ENCODE data around the gene CFAP65. TPM values are rescaled to one million over a fixed set of nuclear protein-coding genes. Genes with fewer than 3 reads are reported as not detected.

CFAP65 gene
- total and polyA plus RNA-seq, 2 donors: not detected

DNA sequence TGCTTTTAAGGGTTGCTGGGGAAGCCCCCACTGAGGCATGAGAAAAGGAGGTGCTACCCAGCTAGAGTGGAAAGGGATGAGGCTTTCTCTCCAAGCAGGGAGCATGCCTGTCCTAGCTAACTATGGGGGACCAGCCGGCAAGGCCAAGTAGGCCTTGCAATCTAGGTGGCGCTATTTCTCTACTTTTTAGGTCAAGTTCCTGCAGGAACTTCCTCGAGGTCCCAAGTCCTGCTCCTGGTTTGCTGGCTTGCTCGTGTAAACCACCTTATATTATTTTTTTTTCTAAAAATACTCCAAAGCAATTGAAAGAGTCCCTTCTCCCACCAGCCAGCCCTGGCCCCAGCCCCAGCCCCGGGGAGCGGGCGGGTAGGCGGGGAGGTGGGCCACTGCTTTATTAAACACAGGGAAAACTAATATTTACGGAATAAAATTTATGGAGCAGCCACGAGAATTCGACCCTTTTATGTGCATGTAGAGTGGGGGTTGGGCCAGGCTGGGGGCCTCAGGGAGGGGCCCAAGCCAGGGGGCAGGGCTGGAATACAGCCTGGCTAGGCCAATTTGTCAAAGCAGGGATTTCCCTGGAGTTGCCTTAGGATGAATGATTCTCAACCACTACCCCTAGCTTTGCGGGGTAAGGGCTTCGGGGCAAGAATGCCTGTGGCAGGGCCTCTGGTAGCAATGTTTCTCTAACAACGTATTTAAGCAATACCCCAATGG lies 32.3 kb upstream of the CFAP65 start:
- WGBS: 50% methylated on average over 14 of the region's 14 CpGs
- H3K27ac ChIP-seq (ENCODE audit: low read depth): no peak overlapping the region
- no peaks in the 10 kb centered on the region for H3K4me1 ChIP-seq (ENCODE audit: insufficient read depth)
- H3K36me3 ChIP-seq (ENCODE audit: insufficient read depth): peaks cover 2% of the 10 kb centered on the region
- DNase-seq (ENCODE audit: extremely low spot score): no peak
- no peak overlapping the region for H3K4me3 ChIP-seq (ENCODE audit: low read depth, low read length)

DNA sequence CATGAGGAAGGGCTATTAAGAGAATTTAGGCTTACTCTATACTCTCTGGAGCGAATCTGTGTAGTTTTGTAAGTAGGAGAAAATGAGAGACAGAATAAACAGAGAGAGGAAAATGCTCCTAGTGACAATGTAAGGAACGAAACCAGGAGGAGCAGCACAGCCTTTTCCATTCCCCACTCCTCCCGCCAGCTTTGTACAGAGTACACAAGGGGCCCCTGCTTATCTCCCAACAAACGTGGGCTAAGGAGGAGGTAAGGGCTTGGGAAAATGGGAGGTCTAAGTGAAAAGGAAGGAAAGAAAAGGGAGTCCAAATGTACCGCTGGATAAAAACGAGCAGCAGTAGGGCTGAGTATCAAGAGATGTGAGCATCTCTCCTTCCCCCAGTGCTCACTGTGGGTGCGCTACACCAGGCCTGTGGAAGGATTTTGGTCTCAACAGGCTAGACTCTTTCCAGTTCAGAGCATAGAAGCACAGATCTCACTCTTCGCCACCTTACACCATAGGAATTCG lies 31.5 kb upstream of the CFAP65 start:
- H3K4me1 ChIP-seq (ENCODE audit: insufficient read depth): no peaks in the 10 kb centered on the region
- WGBS: 85% methylated on average over 9 of the region's 9 CpGs
- no peak overlapping the region for H3K4me3 ChIP-seq (ENCODE audit: low read depth, low read length)
- no peak for DNase-seq (ENCODE audit: extremely low spot score)
- no peak overlapping the region for H3K27ac ChIP-seq (ENCODE audit: low read depth)
- peaks cover 2% of the 10 kb centered on the region for H3K36me3 ChIP-seq (ENCODE audit: insufficient read depth)

DNA sequence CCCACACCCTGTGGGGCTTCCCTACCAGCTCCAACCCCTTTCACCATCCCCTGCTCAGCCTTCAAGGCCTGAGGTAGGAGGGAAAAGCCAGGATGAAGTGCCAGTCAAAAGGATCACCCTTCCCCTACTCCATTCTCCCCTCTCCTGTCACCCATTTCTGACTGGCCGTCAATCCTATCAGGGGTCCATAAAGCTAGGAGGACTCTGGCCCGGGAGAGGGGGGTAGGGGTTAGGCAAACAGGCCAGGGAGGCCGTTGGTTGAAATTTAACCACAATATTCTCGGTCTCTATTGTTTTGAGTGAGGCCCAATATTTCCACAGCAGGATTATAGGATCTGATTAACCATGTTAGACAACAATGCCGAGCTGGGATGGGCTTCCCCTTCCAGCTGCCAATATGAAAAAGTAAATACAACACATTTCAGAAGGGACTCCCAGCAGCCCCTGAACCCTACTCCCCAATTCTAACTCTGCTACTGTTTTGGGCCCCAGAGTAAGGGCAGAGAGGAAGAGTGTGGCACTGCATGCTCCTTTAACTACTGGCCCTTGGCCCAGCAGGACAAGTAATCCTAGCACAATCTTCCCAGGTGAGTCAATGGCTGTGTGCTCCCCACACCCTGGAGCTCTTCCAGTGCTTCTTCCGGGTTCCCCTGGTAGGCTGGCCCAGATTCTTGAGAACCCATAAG lies 30.0 kb upstream of the CFAP65 start:
- Histone ChIP-seq H3K4me3 (ENCODE audit: low read depth, low read length) (no peak overlapping the region), H3K36me3 (ENCODE audit: insufficient read depth) (peaks cover 2% of the 10 kb centered on the region), H3K4me1 (ENCODE audit: insufficient read depth) (no peaks in the 10 kb centered on the region), H3K27ac (ENCODE audit: low read depth) (no peak overlapping the region)
- DNase-seq (ENCODE audit: extremely low spot score): no peak
- 68% methylated on average over 6 of the region's 6 CpGs for WGBS

DNA sequence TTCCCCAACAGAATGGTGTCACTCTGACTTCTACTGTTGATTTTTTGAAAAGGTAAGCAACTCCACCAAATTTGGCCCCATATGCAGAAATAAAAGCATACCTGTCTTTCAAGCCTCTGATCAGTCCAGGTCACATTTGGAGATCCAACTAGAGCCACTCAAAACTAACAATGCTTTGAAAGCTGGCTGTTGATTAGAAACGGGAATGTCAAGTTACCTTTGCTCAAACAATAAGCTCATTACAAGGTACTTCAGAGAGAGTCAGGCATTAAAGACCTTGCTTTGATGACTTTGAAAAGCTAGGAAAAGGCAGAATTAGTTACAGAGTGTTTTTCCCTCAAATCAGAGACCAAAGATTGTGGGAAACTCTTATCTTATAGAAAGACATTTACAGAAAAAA lies 24.2 kb upstream of the CFAP65 start:
- 63% methylated on average over 1 of the region's 1 CpG for WGBS
- Histone ChIP-seq H3K36me3 (ENCODE audit: insufficient read depth) (peaks cover 2% of the 10 kb centered on the region), H3K27ac (ENCODE audit: low read depth) (no peak overlapping the region), H3K4me1 (ENCODE audit: insufficient read depth) (peaks cover 3% of the 10 kb centered on the region), H3K4me3 (ENCODE audit: low read depth, low read length) (no peak overlapping the region)
- no peak for DNase-seq (ENCODE audit: extremely low spot score)

DNA sequence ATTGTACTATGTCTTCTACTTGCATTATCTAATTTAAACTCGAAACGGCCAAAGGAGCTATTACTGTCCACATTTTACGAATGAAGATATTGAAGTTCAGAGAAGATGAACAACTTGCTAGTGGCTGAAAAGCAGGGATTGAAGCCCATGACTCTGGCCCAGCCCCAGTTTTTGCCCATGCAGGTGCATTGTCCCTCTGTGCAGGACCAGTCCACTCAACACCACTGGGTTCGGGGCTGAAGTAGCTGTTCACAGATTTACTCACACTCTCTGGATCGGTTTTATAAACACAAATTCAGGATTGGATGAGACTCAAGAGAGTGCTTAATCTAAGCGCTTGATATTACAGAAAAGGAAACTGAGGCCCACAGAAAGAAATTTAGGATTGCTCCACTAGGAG lies 20.8 kb upstream of the CFAP65 start:
- Histone ChIP-seq H3K36me3 (ENCODE audit: insufficient read depth) (no peaks in the 10 kb centered on the region), H3K4me1 (ENCODE audit: insufficient read depth) (peaks cover 4% of the 10 kb centered on the region), H3K27ac (ENCODE audit: low read depth) (no peak overlapping the region), H3K4me3 (ENCODE audit: low read depth, low read length) (no peak overlapping the region)
- 56% methylated on average over 6 of the region's 6 CpGs for WGBS
- no peak for DNase-seq (ENCODE audit: extremely low spot score)

DNA sequence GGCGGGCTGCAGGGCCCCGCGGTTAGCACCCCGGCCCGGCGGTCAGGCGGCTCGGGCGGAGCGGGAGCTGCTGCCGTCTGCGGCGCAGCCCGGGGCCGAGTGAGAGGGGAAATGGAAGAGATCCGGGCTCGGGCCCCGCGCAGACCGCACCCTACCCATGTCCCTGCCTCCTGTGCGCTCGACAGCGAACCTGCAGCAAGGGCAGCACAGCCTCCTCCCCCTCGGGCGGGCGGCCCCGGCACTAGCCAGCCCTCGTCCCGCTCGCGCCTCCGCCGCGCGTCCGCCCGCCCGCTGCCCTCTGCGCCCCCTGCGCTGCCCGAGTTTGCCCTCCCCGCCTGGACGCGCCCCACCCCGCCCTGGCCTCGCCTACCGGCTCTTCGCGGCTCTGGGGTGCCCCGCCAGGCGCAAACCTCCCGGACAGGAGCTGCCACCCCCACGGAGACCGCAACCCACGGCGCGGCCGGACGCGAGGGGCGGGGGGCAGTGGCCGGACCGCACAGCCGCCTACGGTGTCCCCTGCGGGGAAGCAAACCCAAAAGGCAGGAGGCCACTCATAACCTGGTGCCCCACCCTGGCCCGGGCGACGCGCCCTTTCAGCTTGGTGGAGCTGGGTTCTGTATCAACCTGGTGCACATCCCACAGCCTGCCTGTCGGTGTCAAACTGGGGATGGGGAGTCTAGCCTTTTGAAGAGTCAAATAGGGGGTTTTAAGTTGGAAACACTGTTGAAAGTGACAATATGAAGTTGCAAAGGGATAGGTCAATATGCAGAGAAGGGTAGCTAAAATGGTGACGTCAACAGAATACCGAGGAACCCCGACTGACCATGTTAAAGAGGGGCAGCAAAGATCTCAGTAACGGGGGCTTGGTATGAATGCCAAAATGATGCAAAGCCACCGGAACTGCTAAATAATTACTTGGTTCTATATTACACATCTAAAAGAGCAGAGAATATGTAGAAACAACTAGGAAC lies 19.8 kb upstream of the CFAP65 start, which contains the start of gene IHH:
IHH (minus strand) TSS at position 101 of the 971 bp plus-strand sequence. CDS start 454 bp downstream, outside the sequence.
- DNase-seq (ENCODE audit: extremely low spot score): no peak
- WGBS: 2% methylated on average over 76 of the region's 76 CpGs
- H3K36me3 ChIP-seq (ENCODE audit: insufficient read depth): no peaks in the 10 kb centered on the region

DNA sequence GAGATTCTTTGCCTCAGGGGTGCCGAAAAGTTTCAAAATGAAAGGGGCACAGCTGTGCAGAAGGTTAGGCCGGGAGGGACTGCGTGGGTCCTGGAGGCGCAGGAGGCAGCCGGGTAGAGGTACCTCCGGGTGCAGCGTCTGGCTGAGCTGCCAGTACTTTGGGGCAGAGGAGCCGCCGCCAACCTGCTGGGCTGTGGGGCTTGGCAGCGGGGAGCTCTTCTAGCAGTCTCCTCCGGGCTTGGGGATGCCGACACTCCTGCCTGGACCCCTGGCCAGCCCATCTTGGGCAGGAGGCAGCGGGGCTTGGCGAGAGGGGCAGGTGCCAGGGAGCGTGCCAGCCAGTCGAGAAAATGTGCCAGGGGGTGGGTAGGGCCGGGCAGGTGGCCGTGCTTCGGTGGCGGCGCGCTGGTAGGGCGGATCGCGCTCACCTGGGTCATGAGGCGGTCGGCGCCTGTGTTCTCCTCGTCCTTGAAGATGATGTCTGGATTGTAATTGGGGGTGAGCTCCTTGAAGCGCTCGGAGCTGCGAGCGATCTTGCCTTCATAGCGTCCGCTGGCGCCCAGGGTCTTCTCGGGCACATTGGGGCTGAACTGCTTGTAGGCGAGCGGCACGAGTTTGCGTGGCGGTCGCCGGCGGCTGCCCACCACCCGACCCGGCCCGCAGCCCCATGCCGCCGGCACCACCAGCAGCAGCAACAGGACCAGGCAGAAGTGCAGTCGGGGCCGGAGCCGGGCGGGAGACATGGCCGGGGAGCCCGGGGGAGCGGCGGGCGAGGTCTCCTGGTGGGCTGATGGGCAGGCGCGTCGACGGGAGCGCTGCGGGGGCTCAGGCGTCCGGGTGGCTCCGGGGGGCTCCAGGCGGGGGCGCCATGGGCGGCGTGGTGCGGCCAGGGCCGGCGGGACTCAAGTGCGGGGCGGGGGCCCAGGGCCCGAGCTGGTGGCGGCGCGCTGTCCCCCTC lies 18.7 kb upstream of the CFAP65 start:
- 2% methylated on average over 81 of the region's 81 CpGs for WGBS

More for the DNA sequence above, 19.8 kb upstream of the CFAP65 start, which contains the start of gene IHH:
- H3K4me1 ChIP-seq (ENCODE audit: insufficient read depth): peaks cover 4% of the 10 kb centered on the region
- H3K4me3 ChIP-seq (ENCODE audit: low read depth, low read length): peak within 1 kb of the TSS; percentile 42
- no peak within 1 kb of the TSS for H3K27ac ChIP-seq (ENCODE audit: low read depth)

DNA sequence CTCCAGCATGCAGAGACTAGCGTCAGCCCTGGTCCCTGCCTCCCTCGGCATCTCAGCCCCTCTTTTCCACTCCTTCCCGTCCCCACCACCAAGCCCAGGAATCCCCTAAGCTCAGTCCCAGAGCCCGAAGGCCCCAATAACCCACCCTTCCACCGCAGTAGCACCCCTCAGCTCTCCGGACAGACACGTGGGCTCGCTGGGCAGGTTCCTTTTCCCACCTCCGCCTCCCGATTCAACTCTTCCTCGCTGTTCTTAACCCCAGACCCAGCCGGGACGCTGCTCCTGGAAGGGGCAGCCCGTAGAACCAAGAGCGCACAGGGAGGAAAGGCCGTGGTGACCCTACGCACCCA lies 18.0 kb upstream of the CFAP65 start:
- whole genome bisulfite sequencing: 5% methylated on average over 17 of the region's 17 CpGs
- peak overlapping the region; percentile 9 for H3K4me3 ChIP-seq (ENCODE audit: low read depth, low read length)
- H3K27ac ChIP-seq (ENCODE audit: low read depth): no peak overlapping the region
- peaks cover 4% of the 10 kb centered on the region for H3K4me1 ChIP-seq (ENCODE audit: insufficient read depth)
- no peak for DNase-seq (ENCODE audit: extremely low spot score)
- no peaks in the 10 kb centered on the region for H3K36me3 ChIP-seq (ENCODE audit: insufficient read depth)

More for the DNA sequence above, 18.7 kb upstream of the CFAP65 start:
- no peak overlapping the region for H3K27ac ChIP-seq (ENCODE audit: low read depth)
- H3K4me3 ChIP-seq (ENCODE audit: low read depth, low read length): peak overlapping the region; percentile 42
- no peak for DNase-seq (ENCODE audit: extremely low spot score)
- H3K36me3 ChIP-seq (ENCODE audit: insufficient read depth): no peaks in the 10 kb centered on the region
- peaks cover 4% of the 10 kb centered on the region for H3K4me1 ChIP-seq (ENCODE audit: insufficient read depth)

DNA sequence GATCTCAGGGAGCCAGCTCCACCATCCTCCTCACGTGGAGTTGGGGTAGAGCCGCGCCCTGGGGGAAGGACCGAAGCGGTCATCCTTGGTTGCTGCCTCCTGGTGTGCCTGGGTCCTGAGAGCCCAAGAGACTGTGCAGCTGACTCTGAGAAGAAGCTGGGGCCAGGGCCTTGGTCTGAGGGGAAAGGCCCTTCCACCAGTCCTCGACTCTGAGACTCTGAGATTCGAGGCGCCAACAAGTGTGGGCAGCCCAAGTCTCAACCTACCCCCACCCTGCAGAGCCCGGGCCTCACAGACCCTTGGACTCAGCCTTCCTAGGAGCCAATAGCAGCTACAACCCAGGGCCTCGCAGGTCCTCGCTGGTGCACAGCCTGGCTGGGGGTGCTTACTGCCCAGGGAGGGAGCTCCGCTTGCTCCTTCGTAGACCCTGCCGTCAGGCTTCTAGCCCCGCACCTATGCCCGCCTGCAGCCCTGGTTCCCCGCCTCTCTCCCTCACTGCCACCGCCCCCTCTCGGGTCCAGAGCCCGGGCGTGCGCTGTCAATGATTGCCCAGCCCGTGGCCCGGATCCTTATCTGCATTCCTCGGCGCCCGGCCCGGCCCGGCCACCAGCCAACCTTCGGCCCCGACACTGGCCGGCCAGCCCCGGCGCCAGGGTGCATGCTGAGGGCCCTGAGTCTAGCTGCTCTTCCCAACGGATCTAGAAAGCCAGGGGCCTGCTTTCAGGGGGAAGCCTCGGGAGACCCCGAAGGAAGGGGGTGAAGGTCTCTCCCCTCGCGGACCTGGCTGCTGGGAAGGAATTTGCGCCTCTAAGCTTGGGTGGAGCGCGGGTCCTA lies 17.4 kb upstream of the CFAP65 start:
- no peak for DNase-seq (ENCODE audit: extremely low spot score)
- H3K4me3 ChIP-seq (ENCODE audit: low read depth, low read length): peak overlapping the region; percentile 9
- H3K4me1 ChIP-seq (ENCODE audit: insufficient read depth): peaks cover 4% of the 10 kb centered on the region
- 6% methylated on average over 42 of the region's 42 CpGs for WGBS
- H3K27ac ChIP-seq (ENCODE audit: low read depth): no peak overlapping the region
- H3K36me3 ChIP-seq (ENCODE audit: insufficient read depth): no peaks in the 10 kb centered on the region

DNA sequence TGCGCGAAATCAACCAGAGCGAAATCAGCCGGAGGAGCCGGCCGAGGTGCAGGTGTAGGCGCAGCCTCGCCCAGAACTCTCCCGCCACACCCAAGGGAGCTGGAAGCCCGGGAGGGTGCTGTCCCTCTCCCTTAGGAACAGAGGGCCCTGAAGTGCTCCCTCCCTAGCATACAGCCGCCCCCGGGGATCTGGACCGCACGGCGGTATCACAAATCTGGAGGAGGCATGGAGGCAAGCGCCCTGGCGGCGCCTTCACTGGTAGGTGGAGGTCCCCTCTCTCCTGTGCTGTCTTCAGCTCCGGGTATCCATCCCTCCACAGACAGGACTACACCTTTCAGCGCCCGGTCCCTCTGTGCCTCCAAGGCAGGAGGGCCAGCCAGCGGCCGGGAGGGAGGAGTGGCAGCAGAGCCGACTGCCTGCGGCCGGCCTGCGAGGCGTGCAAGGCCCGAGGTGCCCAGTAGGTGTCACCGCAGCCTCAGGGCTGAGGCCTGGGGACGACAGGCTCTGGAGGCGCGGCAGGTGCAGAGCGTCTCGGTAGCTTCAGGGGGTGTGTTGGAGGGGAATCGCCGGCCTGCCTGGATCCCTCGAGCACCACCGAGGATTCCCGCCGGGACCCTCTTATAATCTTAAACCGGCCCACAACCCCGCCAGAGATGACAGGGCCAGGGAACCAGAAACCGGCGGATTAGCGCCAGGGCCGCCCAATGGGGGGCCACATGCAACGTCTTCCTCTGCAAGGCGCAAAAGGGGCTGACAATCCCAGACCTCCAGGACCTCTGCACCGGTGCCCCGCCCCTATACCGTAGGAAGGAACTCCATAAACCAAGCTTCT lies 16.6 kb upstream of the CFAP65 start:
- no peaks in the 10 kb centered on the region for H3K36me3 ChIP-seq (ENCODE audit: insufficient read depth)
- H3K4me1 ChIP-seq (ENCODE audit: insufficient read depth): peaks cover 4% of the 10 kb centered on the region
- DNase-seq (ENCODE audit: extremely low spot score): no peak
- no peak overlapping the region for H3K27ac ChIP-seq (ENCODE audit: low read depth)
- no peak overlapping the region for H3K4me3 ChIP-seq (ENCODE audit: low read depth, low read length)
- 3% methylated on average over 52 of the region's 52 CpGs for WGBS
